Right lobe of liver (tissue), 4 donors: ENCODE results near the gene FGF11.

Experiments
- POLR2A ChIP-seq: fragments of 450-650 bp; IDR thresholded peaks from one replicate; pipeline ENCODE4 v1.6.1; 2017; ENCODE audit warnings: antibody characterized with exemption, mild to moderate bottlenecking
- TF ChIP-seq, protein P1 (sequence below), 4 donors: fragments of 200-600 bp in 3 of 4; fragments of 450-650 bp in 1 of 4; IDR thresholded peaks; one replicate each; pipeline versions ENCODE4 v1.5.1 to v1.8.0; 2016 to 2022; ENCODE audit warnings: antibody characterized with exemption in 4 of 4, mild to moderate bottlenecking in 2 of 4
- donor health status: DM: no; HTN: no; CAD: no.
- donor health status: DM: no; HTN: no; CAD: no.
- donor health status: DM: no; HTN: yes; CAD: no.

DNA sequence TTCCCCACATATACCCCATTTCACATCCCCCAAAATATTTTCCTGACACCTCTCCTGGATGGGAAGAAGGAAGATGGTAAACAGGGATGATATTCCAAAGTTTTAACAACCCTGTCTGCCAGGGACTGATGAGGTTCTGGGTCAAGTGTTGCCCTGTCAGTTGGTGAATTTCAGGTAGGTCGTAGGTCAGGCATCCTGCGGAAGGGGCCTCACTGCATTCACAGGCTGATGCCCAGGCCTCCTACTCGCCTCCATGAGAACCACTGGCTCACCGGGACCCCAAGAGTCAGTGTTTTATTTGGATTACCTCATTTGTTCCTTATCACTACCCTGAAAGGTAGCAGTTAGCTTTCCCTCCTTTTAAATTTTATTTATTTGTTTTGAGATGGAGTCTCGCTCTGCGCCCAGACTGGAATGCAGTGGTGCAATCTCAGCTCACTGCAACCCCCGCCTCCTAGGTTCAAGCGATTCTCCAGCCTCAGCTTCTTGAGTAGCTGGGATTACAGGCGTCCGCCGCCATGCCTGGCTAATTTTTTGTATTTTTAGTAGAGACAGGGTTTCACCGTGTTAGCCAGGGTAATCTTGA lies 29.6 kb downstream of the FGF11 start:
- TF ChIP-seq, protein P1, sequence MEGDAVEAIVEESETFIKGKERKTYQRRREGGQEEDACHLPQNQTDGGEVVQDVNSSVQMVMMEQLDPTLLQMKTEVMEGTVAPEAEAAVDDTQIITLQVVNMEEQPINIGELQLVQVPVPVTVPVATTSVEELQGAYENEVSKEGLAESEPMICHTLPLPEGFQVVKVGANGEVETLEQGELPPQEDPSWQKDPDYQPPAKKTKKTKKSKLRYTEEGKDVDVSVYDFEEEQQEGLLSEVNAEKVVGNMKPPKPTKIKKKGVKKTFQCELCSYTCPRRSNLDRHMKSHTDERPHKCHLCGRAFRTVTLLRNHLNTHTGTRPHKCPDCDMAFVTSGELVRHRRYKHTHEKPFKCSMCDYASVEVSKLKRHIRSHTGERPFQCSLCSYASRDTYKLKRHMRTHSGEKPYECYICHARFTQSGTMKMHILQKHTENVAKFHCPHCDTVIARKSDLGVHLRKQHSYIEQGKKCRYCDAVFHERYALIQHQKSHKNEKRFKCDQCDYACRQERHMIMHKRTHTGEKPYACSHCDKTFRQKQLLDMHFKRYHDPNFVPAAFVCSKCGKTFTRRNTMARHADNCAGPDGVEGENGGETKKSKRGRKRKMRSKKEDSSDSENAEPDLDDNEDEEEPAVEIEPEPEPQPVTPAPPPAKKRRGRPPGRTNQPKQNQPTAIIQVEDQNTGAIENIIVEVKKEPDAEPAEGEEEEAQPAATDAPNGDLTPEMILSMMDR (IDR thresholded peaks at IDR 0.05) = no peak
- TF ChIP-seq POLR2A = no peak
